CD4-positive, alpha-beta T cell treated with Interleukin-6 at 100 ng/mL for 8 hours (primary cell): ENCODE measurements around the gene DDX39B.
"Not testable (repeated sequence)": the region's sequence is repeated elsewhere in the genome, so short reads cannot be mapped to it uniquely, and the experiment has no call there.

Experiments used
- DNase-seq: peaks from one replicate; pipeline ENCODE4 v3.0.0-alpha.2; 2020; ENCODE audit warnings: mixed read lengths, low spot score

Gene DDX39B

DNA sequence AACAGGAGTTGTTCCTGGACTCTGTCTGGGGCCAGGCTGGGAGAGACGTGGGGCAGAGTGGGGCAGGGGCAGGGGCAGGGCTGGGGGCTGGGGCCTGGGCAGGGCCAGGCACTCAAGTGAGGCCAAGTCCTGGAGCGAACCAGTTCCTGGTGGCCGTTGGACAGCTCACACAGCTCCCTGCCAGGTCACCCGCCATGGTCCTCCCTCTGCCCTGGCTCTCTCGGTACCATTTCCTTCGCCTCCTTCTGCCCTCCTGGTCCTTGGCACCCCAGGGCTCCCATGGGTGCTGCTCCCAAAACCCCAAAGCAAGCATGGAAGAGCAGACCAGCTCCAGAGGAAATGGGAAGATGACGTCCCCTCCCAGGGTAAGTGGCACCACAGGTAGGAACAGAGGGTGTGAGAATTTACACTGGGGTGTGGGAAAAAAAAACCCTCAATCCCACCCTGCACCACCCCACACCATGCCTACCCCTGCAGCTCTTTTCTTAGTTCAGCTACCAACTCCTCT is 12.9 kb downstream of the DDX39B start, which contains the start of gene MCCD1:
Gene MCCD1, plus strand, starts transcription at position 142 of the 508 bp plus-strand sequence. Its CDS starts 53 bp downstream, at position 195.
- no peak for DNase-seq

DNA sequence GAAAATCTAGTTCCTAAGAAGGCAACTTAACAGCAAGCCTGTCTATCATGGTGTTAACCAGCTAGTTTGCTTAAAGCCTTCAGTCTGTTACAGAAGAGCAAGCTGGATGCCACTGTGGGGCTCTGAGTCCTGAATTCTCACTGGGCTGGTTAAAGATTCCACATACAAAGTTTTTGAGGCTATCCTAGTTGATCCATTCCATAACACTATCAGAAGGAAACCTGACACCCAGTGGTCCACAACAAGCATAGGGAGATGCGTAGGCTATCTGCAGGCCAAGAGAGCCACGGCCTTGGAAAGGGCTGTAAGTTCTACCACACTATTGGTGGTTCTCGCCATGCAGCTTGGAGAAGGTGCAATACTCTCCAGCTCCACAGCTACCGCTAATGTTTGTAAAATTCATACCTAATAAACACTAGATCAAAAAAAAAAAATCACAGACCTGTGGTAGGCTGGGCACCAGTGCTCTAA is 13.5 kb downstream of the DDX39B start:
- no peak for DNase-seq

DNA sequence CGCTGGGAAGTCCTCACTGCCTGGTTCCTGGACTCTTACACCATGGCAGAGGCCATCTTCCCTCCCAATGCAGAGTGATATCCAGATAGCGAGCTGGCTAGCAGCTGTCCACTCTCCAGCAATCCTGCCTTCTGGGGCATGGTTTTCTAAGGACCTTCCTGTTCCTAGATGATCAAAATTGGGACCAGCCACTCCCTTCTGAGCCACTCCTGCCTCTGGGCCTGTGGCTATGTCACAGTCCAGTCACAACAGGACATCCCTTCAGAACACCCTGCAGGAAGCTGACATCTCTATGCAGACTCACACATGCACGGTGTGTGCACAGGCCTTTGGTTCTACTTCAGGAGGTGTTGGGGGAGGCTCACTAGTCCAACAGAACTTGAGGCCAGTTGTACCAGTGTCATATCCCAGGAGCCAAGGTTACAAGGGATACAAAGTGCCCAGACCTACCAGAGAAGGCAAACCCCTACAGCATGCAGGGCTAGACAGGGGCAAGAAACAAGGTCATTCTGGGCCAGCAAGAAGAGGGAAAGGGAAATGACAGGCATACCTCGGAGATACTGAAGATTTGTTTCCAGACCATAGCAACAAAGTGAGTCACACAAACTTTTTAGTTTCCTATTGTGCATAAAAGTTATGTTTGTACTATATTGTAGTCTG is 15.7 kb downstream of the DDX39B start:
- DNase-seq, result no peak

DNA sequence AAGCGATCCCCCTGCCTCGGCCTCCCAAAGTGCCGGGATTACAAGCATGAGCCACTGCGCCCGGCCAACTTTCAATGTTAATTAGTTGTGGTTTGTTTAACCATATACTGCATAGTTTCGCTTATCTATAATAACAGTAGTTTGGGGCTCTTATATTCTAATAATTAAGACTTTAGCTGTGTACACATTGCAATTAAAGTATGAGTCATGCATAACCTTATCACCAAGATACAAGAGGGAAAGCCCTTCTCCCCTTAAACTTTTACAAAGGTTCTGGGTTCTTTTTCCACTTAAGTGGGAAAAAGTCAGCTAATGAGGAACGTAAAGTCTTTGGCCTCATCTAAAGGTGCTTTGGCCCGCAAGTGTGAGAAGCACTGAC is 16.3 kb downstream of the DDX39B start:
- no peak for DNase-seq

DNA sequence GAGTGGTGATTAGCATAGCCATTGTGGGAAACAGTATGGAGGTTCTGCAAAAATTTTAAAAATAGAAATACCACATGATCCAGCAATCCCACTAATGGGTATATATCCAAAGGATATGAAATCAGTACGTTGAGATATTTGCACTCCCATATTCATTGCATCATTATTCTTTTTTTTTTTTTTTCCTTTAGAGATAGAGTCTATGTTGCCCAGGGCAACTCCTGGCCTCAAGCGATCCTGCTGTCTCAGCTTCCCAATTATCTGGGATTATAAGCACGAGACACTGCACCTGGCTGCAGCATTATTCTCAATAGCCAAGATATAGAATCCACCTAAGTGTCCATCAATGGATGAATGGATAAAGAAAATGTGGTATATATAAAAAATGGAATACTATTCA is 20.0 kb downstream of the DDX39B start:
- no peak for DNase-seq

DNA sequence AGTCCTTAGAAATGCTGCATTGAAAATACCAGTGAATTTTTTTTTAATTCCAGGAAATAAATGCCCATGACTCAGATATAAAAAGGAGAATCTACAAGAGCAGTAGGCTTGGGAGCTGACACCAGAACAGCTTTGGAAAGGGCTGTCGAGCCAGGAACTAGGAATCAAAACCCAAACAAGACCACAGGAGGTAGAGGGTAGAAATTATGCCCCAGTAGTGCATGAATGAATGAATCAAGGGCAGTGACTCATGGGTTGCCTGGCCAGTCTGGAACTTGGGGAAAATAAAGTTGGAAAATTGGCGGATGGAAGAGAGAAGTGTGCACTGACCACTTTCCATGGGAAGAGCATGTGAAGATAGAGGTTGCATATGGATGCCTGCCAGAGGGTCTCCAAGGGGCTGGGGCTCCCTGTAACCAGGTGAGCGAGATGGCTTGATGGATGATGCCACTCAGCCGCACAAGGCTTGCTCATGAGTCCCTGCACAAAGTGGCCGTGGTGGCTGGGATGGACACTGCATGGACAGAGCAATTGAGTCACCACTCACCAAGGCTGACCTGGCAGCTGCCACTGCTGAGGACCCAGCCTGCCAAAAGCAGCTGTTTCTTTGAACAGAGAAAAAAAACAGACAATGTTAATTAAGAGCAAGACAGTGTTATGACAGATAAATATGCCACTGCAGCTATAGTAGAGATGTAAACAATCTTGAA is 28.2 kb downstream of the DDX39B start:
- DNase-seq, result no peak

DNA sequence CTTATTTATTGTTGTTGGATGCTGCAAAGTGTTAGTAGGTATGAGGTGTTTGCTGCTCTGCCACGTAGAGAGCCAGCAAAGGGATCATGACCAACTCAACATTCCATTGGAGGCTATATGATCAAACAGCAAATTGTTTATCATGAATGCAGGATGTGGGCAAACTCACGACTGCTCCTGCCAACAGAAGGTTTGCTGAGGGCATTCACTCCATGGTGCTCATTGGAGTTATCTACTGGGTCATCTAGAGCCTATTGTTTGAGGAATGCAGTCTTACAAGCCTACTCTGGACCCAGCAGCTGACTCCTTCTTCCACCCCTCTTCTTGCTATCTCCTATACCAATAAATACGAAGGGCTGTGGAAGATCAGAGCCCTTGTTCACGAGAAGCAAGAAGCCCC is 31.8 kb downstream of the DDX39B start:
- DNase-seq, result no peak

DNA sequence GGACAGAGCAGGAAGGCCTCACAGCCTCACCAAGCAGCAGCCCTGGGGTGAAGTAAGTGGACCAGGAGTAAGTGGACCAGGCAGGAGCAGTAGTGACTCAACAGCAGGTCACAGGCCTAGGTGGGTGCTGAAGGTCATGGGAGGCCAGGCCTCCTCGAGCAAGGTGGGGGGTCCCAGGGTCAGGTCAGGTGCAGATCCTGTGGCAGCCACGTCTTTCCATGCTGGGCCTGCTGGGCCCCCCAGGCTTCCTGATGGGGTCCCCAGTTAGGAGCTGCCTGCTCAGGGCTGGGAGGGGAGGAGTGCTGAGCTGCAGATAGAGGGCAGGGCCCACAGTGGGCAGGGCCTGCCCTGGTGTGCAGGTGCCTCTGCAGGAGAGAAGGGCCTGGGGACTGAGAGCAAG is 32.8 kb downstream of the DDX39B start:
- DNase-seq, result not testable (repeated sequence)

DNA sequence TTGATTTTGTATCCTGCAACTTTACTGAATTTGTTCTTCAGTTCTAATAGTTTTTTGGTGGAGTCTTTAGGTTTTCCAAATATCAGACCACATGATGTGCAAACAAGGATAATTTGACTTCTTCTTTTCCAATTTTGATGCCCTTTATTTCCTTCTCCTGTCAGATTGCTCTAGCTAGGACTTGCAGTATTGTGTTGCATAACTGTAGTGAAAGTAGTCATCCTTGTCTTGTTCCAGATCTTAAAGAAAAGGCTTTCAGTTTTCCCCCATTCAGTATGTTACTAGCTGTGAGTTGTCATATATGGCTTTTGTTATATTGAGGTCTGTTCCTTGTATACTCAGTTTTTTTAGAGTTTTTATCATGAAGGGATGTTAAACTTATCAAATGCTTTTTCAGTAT is 39.2 kb downstream of the DDX39B start:
- DNase-seq, result no peak

DNA sequence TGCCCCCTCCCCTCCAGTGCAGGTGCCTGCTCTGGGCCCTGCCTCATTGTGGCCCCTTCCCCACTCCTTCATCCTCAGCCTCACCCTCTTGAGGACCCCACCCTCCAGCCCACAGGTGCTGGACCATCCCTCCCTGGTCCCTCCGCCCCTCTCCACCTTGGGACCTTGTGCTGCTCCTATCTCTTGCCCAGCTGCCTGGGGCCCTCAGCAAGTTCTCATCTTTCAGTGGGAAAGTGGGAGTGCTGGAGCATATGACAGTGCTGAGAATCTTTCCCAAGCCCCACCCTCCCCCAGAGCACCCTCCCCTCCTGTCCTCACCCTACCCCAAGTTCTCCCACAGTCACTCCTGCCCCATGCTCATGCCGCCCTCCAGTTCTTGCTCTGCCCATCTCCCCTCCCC is 42.2 kb downstream of the DDX39B start:
- DNase-seq, result not testable (repeated sequence)

DNA sequence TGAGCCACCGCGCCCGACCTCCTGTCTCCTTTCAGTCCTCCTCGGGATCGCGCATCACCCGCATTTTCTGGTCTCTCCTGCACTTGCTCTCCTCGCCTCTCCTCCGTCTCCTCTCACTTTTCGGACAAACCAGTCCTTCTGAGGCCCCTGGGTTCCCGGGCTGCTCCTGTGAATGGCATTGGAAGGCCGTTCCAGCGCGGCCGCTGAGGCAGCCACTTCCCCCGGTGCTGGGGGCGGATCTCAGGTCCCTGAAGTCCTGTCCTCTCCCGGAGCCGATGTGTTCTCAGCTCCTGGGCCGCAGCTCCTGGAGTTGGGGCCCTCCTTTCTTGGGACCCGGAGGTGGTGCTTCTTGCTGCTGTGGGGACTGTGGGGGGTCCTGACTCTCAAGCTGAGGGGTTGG is 43.1 kb downstream of the DDX39B start:
- no peak for DNase-seq

DNA sequence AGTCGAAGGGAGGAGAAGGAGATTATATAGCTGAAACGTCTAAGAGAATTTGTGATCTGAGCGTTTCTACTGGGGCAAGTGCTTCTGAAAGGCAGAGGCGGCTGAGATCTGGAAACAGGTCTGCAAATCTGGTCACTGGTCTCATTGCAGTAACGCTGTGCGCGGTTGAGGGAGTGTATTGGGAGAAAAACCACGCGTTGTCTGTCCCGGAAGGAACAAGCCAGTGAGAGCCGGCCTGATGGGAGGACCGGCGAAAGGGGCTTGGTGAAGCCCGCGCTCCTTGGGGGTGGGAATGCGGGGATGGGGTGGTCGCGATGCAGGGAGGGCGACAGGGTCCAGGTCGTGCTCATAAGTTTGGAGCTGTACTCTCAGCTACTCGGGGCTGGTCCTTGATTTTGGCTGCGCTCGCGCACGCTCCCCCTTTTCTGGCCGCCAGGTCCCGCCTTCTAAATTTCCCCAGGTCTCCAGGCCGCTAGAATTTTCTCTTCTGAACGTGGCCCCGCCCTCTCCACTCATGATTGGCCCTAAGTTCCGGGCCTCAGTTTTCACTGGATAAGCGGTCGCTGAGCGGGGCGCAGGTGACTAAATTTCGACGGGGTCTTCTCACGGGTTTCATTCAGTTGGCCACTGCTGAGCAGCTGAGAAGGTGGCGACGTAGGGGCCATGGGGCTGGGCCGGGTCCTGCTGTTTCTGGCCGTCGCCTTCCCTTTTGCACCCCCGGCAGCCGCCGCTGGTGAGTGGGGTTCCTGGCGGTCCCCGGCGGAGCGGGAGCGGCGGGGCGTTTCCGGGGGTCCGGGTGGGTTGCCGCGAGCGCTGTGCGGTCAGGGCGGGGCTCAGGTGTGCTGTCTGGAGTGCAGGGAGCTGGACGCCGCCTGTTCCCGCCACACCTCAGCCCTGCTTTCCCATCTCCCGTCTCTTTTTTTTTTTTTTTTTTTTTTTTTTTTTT is 44.0 kb downstream of the DDX39B start, which contains the start of gene MICB:
Gene MICB, plus strand, starts transcription at position 615 of the 946 bp plus-strand sequence. Its CDS starts 49 bp downstream, at position 664.
- peak; percentile 81 for DNase-seq

DNA sequence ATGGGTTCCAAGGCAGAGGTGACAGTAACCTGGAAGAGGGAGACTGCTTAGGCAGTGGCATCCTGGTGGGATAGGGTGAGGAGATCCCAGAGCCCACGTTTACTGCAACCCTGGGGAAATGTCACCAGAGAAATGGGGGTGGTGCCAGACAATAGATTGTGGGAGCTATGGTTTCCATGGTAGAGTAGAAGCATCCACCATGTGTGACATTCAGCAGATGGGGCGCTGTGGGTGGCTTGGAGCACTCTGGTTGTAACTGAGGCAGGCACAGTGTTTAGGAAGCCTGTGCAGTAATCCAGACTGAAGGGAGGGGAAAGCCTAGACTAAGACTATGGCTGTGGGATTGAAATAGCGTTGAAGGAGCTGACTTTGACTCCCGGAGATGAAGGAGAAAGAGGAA is 45.0 kb downstream of the DDX39B start:
- DNase-seq, result not testable (repeated sequence)

DNA sequence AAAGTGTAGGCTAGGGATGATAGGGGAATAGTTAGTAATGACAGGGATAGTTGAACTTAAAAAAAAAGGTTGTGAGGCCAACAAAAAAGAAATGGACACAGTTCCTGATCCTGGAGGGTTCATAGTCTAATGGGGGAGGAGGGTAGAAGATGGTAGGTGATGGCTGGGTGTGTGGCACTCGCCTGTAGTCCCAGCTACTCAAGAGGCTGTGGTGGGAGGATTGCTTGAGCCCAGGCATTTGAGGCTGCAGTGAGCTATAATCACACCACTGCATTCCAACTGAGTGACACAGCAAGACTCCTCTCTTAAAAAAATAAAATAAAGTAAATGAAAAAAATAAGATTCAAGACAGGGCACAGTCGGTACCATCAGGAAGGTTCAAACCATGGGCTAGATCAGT is 46.2 kb downstream of the DDX39B start:
- DNase-seq, result no peak

DNA sequence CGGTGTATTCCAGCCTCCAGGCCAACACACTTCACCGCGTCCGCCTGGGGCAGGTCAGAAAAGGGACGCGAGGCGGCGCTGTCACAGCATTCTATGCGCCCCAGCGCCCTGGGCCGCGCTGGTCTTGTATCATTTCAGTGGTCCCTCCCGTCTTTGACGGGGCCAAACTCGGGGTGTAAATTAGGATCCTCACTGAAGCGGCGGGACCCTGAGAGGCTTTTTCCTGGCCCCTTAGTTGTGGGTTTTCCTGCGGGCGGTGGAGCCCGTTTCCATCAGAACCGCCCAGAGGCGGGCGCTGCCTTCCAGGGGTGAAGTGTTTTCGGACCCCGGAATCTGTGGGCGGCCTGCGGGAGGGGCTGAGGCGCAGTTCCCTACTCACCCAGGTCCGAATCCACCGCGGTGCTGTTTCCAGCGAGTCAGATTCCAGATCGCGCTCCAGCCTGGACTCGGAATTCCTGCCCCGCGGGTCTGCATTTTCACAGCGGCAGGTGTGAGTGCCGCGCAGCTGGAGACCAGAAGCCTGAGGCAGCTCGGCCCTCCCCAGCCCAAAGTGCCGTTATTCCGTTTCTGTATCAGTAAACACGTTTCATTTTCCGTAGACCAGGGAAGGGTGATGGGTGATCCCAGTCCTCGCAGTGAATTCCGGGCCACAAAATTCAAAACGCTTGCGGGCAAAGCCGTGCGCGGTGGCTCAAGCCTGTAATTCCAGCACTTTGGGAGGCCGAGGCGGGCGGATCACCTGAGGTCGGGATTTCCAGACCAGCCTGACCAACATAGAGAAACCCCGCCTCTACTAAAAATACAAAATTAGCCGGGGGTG is 47.7 kb downstream of the DDX39B start:
- peak; percentile 69 for DNase-seq

DNA sequence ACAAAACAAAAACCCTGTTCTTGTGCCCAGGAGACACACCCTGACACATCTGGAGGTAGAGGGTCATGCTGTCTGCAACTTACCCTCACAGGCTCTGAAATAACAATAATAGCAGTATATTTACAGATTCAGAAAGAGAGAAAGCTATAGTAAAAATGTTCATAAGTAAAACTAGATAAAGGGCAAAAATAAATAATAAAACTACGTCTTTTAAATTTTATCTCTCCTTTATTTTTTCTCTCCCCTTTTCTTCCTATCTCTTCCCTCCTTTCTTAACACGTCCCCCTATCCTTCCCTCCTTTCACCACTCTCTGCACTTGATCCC is 48.3 kb downstream of the DDX39B start:
- not testable (repeated sequence) for DNase-seq

DNA sequence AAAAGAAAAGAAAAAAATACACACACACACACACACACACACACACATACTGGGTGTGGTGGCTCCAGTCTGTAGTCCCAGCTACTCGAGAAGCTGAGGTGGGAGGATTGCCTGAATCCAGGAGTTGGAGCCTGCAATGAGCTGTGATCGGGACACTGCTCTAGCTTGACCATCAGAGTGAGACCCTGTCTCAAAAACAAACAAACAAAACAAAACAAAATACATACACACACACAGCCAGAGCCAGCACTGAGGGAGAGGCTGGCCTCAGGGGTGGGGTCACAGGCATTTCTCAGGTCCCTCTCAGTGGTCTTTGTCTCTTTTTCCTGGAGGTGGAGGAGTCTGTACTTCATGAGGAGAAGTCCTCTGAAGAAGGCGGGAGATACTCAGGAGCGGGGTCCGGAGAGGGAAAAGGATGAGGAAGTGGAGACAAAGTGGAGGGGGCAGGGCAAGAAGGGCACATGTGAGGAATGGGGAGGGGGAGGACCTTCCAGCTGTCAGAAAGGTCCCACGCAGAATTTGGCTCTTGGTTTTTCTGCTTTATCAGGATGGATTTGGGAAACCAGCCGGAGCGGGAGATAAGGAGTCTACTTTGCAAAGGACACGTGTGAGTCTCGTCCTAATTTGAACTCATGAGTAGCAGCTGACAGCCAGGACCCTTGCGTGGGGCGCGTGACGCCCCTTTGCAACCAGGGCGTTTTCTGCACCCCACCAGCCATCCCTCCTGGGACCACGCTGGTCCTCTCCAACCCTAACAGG is 51.5 kb downstream of the DDX39B start:
- DNase-seq, result no peak

DNA sequence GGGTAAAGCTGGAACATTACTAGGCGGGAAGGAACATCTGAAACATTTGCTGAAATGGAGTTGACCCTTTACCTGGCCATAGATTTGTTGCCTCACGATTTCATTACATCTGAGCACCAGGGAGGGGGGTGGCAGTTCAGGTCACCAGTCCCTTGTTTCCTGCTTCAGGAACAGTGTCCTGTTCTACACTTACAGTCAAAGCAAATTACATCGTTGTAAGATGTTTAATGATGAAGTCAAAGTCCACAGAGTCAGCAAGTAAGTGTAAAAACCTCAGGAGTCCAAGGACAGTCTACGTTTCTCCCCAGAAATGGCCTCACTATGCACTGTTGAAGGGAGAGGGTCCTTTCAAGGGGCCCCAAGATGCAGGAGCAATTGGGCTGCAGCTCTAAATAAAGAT is 52.7 kb downstream of the DDX39B start:
- no peak for DNase-seq

DNA sequence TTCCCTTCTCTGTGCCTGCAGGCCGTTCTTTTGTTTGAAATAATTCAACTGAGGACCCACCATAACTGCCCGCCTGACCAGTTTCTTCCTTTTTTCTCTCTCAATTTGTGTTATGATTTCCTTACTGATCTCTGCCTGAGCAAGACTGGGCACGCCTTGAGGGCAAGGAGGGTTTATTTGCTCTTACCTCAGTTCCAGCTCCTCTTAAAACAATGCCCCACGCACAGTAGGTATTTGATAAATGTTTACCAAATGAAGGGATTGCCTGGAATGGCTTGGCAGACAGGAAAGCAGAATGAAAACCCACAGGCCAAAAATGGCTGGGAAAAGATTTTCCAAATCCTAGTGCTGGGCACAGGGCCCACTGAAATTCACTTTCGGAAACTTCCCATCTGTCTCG is 54.1 kb downstream of the DDX39B start:
- not testable (repeated sequence) for DNase-seq

DNA sequence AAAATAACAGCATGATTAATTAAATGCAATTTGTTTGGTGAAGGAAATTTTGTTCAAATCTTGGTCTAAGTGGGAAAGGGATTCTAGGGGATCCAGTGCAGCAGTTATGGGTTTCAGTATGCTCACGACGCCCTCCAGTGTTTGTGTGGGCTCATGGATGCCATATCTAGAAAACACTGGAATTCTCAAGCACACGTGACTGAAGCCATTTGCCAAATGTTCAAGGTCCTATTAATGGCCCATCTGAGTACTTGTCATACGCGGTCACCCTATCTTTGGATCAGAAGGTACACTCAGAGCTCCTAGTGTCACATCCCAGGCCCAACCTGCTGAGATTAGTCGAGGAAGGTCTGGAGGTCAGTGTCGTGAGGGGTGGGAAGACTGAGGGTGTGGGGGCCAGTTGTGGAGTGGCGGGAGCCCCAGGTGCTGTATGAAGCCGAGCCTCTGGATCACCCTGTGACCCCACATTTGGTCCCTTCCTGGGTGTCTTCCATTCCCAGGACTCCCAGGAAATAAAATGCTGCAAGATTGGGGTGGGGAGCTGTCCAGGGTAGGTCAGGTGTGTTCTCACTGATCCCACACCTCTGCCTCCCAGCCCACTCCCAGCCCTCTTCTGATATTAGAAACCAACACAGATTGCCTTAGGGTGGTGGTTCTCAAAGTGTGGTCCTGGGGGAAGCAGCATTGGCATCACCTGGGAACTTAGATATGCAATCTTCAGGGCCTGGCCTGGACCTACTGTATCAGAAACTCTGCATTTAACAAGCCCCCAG is 55.6 kb downstream of the DDX39B start:
- DNase-seq, result not testable (repeated sequence)
